GM12892 (cell line): Measurements from ENCODE around the gene ZBTB38.

Source experiments
- POLR2A ChIP-seq: IDR thresholded peaks from 2 replicates; pipeline ENCODE4 v1.6.1; 2011; ENCODE audit warnings: low read depth, low read length, control low read depth
- POLR2AphosphoS5 ChIP-seq: IDR thresholded peaks from 2 replicates; pipeline ENCODE4 v1.6.1; 2011; ENCODE audit warnings: low read depth, low read length, control low read depth
- TAF1 ChIP-seq: IDR thresholded peaks from 2 replicates; pipeline ENCODE4 v1.6.1; 2011; ENCODE audit warnings: low read depth, mild to moderate bottlenecking, control low read depth, low read length, borderline replicate concordance

GRCh38 chr3:141373232-141373631 lies 4.9 kb downstream of the ZBTB38 start:
- TF ChIP-seq POLR2A (no peak), TAF1 (no peak), POLR2AphosphoS5 (no peak)
